Measurements from ENCODE around the gene CFAP221.
A peak's percentile ranks its signal among the peaks of the same experiment; 100 is the strongest.

CFAP221 gene

DNA sequence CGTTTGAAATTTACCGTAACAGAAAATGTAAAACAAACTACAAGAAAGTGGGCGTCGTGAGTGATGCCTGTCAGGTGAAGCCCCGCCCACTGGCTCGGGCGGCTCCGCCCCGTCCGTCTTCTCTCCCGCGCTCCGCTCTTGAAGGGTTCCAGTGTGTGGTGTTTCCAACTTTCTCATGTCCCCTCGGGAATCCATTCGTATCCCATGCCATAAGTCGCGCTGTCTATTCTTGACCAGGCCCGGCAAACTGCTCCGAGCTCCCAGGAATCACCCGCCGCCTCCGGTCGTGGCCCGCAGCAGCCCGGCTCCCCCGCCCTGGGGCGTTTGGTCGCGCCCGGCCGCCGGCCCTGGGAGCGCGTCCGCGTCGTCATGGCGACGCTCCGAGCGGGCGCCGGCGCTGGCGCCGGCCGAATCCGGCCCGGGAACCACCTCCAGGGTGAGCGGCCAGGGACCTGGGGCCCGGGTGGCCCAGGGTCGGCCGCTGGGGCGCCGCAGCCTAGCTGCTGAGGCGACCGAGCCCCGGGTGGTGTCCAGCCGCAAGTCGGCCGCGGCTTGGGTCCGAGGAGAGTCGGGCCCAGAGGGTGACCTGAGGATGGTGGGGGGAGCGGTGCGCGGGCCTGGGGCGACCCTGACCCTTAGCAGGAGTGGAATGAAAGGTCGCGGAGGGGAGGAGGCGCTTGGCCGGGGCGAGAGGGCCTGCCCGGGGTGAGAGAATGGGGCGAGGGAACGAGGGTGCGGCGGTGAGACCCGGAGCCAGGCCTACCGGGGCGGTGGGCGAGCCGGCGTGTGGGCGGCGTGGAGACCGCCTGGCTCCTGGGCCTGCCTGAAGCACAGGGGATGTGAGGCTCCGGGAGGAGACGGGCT is at the start of gene CFAP221:
TSS of gene CFAP221 (plus strand) at position 375 of the 864 bp plus-strand sequence. CDS start 1,683 bp downstream, outside the sequence.
- TF ChIP-seq, protein P1, sequence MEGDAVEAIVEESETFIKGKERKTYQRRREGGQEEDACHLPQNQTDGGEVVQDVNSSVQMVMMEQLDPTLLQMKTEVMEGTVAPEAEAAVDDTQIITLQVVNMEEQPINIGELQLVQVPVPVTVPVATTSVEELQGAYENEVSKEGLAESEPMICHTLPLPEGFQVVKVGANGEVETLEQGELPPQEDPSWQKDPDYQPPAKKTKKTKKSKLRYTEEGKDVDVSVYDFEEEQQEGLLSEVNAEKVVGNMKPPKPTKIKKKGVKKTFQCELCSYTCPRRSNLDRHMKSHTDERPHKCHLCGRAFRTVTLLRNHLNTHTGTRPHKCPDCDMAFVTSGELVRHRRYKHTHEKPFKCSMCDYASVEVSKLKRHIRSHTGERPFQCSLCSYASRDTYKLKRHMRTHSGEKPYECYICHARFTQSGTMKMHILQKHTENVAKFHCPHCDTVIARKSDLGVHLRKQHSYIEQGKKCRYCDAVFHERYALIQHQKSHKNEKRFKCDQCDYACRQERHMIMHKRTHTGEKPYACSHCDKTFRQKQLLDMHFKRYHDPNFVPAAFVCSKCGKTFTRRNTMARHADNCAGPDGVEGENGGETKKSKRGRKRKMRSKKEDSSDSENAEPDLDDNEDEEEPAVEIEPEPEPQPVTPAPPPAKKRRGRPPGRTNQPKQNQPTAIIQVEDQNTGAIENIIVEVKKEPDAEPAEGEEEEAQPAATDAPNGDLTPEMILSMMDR (IDR thresholded peaks at IDR 0.05; ENCODE audit: extremely low read depth, insufficient read depth, missing control alignments): no peak
- in situ Hi-C loops (cut with MboI; ENCODE audit: low pct_unique_long_range_greater_than_20kb, low sequenced_read_pairs, unreplicated experiment): no loop called here
- DNase-seq (ENCODE audit: low spot score): peak; percentile 59

DNA sequence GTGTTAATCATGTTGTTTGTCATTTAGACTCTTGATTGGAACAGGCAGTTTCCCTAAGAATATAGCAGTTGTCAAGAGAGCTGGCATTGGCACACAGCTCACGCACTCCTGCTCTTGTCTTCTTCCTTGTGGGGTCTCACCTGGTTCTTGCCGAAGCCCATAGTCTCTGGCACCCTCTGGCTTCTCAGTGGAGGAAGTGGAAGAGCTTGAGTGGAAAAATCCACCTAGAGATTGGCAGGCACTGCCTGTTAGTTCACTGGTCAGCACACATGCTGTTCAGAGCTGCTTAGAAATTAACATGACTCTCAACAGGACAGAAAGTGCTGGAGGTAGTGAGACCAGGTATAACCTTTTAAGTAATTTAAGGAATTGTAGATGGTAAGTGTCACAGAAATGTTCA is 48.3 kb upstream of the CFAP221 start:
- in situ Hi-C loops (cut with MboI; ENCODE audit: low pct_unique_long_range_greater_than_20kb, low sequenced_read_pairs, unreplicated experiment): no loop called here
- TF ChIP-seq, protein P1 (IDR thresholded peaks at IDR 0.05; ENCODE audit: extremely low read depth, insufficient read depth, missing control alignments): no peak
- DNase-seq (ENCODE audit: low spot score): no peak

DNA sequence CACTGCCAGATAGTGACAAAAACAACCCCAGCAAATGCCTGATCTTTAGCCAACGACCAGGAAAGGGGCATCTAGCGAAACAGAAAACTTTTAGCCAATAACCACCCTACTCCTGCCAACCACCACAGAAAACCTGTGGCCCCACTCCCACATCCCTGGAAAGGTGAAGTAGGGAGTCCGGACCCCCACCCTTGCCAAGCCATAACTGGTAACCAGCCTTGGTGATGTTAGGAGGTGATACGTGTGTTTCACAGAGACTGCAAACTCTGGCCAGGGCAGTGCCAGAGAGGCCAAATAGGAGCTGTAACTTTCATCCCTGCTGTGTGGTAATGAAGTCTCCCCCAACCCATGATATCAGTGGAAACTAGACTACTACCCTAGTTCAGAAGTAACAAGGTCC is 47.6 kb upstream of the CFAP221 start:
- no peak for DNase-seq (ENCODE audit: low spot score)
- in situ Hi-C loops (cut with MboI; ENCODE audit: low pct_unique_long_range_greater_than_20kb, low sequenced_read_pairs, unreplicated experiment): no loop called here
- TF ChIP-seq, protein P1 (IDR thresholded peaks at IDR 0.05; ENCODE audit: extremely low read depth, insufficient read depth, missing control alignments): no peak

DNA sequence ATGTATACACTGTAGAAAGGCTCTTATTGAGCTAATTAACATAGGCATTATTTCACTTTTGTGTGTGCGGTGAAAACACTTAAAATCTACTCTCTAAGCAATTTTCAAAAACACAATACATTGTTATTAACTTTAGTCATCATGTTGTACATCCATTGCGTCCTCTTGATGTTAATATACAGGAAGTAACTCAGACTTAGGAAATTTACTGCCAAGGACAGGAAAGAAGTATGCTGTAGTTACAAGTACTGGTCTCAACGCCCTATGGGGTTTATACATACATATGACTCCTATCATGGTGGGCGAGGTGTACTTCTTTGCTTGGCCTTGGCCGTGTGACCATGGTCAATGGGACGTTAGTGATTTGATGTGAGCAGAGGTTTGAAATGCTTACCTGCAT is 35.5 kb upstream of the CFAP221 start:
- in situ Hi-C loops (cut with MboI; ENCODE audit: low pct_unique_long_range_greater_than_20kb, low sequenced_read_pairs, unreplicated experiment): no loop called here
- TF ChIP-seq, protein P1 (IDR thresholded peaks at IDR 0.05; ENCODE audit: extremely low read depth, insufficient read depth, missing control alignments): no peak
- DNase-seq (ENCODE audit: low spot score): no peak

DNA sequence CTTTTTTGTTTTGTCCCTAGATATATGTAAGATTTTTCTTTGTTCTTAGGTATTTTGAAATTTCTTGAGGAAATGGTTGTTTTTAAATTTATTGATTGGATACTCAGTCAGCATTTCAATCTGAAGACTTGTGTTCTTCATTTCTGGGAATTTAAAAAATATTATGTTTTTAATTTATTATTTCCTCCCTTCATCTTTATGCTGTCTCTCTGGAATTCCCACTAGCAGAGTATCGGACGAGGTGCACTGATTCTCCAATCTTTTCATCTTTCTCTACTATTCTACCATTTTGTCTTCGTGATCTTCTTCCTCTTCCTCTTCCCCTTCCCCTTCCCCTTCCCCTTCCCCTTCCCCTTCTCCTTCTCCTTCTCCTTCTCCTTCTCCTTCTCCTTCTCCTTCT is 32.3 kb upstream of the CFAP221 start:
- no peak for DNase-seq (ENCODE audit: low spot score)
- TF ChIP-seq, protein P1 (IDR thresholded peaks at IDR 0.05; ENCODE audit: extremely low read depth, insufficient read depth, missing control alignments): no peak
- in situ Hi-C loops (cut with MboI; ENCODE audit: low pct_unique_long_range_greater_than_20kb, low sequenced_read_pairs, unreplicated experiment): no loop called here

DNA sequence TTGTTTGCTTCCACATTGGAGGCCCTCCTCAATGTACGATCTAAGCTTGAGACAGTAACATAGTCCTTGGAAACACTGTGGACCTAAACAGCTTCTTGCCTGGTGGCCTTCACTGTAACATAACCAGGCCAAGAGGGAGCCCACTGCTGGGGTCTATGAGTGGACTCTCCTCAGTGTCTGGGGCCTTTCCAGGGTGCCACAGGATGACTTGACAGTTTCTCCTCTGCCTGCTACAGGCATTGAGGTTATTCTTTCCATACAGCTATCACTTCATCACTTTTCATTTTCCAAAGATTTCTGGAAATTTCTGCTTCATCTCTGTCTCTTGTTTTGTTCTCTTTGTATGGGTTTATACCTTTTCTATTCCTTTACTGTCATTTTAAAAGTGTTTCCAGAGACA is 31.3 kb upstream of the CFAP221 start:
- no peak for DNase-seq (ENCODE audit: low spot score)
- TF ChIP-seq, protein P1 (IDR thresholded peaks at IDR 0.05; ENCODE audit: extremely low read depth, insufficient read depth, missing control alignments): no peak
- in situ Hi-C loops (cut with MboI; ENCODE audit: low pct_unique_long_range_greater_than_20kb, low sequenced_read_pairs, unreplicated experiment): no loop called here

All from GM13977 (cell line).